ENCODE measurements around the gene FFAR4. TPM values are rescaled to one million over a fixed set of nuclear protein-coding genes. Genes with fewer than 3 reads are reported as not detected.

FFAR4 gene
- total RNA-seq, 1 experiment from 2014 or later: not detected

DNA sequence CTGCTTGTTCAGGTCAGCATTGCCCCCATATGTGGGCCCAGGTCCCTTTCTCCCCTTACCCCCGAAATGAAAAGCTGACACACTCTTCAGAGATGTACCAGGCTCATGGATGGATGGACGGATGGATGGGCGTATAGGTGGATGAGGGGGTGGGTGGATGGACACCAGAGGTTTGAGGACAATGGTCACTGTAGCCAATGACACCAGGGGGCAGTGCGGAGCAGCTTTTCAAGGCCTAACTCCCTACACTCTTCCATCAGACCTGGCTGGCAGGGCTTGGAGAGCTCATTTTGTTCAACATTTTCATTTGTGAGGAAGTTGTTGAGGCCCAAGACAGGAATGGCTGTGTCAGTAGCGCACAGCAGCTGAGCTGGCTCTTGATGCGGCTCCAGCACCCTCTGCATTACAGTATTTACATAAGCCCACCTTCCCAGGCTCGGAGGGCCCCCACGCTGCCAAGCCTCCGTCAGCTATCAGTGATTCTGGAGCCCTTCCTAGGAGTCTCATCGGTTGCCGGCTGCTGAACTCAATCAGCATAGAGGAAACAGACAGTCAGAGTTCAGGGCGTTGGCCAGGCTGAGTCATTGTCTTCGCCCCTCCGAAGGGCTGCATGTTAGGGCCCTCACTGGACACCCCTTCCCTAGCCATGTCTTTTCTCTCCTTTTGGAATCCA lies 11.6 kb upstream of the FFAR4 start:
- BruUV-seq (replicated peaks): no TSS peak
- no peaks in the 10 kb centered on the region for H3K36me3 ChIP-seq (ENCODE audit: insufficient read depth, low read length, poor library complexity, severe bottlenecking)
- POLR2A ChIA-PET (ENCODE audit: low non-redundant PET): interaction anchor here (0.5 kb wide), 1 partner anchor 10 kb away, joined by 3 read pairs; no protein-coding TSS in a partner anchor

DNA sequence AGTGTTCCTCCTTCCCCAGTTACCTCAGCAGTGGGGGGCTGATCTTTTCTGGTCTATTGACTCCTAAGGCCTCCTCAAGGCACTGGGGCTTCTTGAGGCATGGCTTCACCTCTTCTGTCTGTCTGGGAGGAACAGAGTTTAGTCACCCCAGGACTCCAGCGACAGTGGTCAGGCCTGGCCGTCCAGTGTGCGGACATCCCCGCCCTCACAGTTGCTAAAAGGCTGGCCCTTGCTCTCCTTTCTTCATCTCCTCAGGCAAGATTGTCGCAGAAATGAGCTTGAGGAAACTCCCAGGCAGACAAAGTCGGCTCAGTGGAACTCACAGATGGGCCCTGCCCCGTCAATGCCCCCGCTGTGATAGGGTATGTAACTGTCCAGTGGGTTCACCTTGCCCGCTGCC lies 7.0 kb upstream of the FFAR4 start:
- DNase-seq (ENCODE audit: low spot score): no peak
- POLR2A ChIA-PET (ENCODE audit: low non-redundant PET): interaction anchor here (0.6 kb wide), 1 partner anchor 295 kb away, joined by 4 read pairs; no protein-coding TSS in a partner anchor
- Histone ChIP-seq H3K4me1 (ENCODE audit: insufficient read depth, low read length, poor library complexity, severe bottlenecking) (no peaks in the 10 kb centered on the region), H3K27ac (ENCODE audit: low read depth, low read length, poor library complexity, severe bottlenecking) (no peak overlapping the region), H3K4me3 (ENCODE audit: low read depth, low read length, poor library complexity, severe bottlenecking) (no peak overlapping the region), H3K27me3 (replicated peaks; ENCODE audit: insufficient read depth, low read depth, low read length, poor library complexity) (peaks cover 3% of the 10 kb centered on the region), H3K9me3 (ENCODE audit: low read depth, low read length, poor library complexity, severe bottlenecking) (no peaks in the 10 kb centered on the region), H3K36me3 (ENCODE audit: insufficient read depth, low read length, poor library complexity, severe bottlenecking) (no peaks in the 10 kb centered on the region)
- CTCF ChIA-PET: no interaction called here
- intact Hi-C loops (cut with micrococcal nuclease; ENCODE audit: unreplicated experiment): no loop called here
- BruUV-seq (replicated peaks): no TSS peak
- TF ChIP-seq, protein P1, sequence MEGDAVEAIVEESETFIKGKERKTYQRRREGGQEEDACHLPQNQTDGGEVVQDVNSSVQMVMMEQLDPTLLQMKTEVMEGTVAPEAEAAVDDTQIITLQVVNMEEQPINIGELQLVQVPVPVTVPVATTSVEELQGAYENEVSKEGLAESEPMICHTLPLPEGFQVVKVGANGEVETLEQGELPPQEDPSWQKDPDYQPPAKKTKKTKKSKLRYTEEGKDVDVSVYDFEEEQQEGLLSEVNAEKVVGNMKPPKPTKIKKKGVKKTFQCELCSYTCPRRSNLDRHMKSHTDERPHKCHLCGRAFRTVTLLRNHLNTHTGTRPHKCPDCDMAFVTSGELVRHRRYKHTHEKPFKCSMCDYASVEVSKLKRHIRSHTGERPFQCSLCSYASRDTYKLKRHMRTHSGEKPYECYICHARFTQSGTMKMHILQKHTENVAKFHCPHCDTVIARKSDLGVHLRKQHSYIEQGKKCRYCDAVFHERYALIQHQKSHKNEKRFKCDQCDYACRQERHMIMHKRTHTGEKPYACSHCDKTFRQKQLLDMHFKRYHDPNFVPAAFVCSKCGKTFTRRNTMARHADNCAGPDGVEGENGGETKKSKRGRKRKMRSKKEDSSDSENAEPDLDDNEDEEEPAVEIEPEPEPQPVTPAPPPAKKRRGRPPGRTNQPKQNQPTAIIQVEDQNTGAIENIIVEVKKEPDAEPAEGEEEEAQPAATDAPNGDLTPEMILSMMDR (conservative IDR thresholded peaks at IDR 0.05; ENCODE audit: low read depth, low read length): no peak
- no peak for TF ChIP-seq EZH2 (IDR thresholded peaks at IDR 0.05; ENCODE audit: borderline replicate concordance, low read depth, low read length, poor library complexity, severe bottlenecking)

More for the DNA sequence above, 11.6 kb upstream of the FFAR4 start:
- intact Hi-C loops (cut with micrococcal nuclease; ENCODE audit: unreplicated experiment): loop anchor here (2.0 kb wide), 3 partner anchors 126 to 304 kb away; no protein-coding TSS in a partner anchor
- no peaks in the 10 kb centered on the region for H3K4me1 ChIP-seq (ENCODE audit: insufficient read depth, low read length, poor library complexity, severe bottlenecking)
- H3K27me3 ChIP-seq (replicated peaks; ENCODE audit: insufficient read depth, low read depth, low read length, poor library complexity): no peaks in the 10 kb centered on the region
- H3K4me3 ChIP-seq (ENCODE audit: low read depth, low read length, poor library complexity, severe bottlenecking): no peak overlapping the region
- peak; percentile 76 for DNase-seq (ENCODE audit: low spot score)
- H3K27ac ChIP-seq (ENCODE audit: low read depth, low read length, poor library complexity, severe bottlenecking): no peak overlapping the region
- TF ChIP-seq, protein P1 (conservative IDR thresholded peaks at IDR 0.05; ENCODE audit: low read depth, low read length): peak; percentile 79
- TF ChIP-seq EZH2 (IDR thresholded peaks at IDR 0.05; ENCODE audit: borderline replicate concordance, low read depth, low read length, poor library complexity, severe bottlenecking): no peak
- CTCF ChIA-PET: interaction anchor here (0.5 to 1.8 kb wide), 7 partner anchors 14 to 304 kb away, joined by 3 to 21 read pairs (median 5); no protein-coding TSS in a partner anchor
- no peaks in the 10 kb centered on the region for H3K9me3 ChIP-seq (ENCODE audit: low read depth, low read length, poor library complexity, severe bottlenecking)

DNA sequence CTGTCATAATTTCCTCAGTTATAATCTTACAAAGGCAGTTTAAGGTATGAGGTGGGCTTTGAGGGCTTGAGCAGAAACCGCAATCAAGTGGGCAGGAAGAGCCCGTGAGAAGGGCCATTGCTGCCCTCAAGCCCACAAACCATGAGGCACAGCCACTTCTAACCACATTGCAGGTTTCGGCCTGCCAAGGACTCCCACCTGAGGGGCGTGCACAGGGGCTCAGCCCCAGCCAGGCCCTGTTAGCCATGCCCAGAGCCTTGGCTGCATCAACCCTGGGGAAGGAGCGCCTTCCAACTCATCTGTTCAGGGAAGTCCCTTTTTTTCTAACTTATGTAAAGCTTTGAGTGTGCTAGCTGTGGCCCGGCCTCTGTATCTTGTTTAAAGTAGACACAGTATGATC lies 5.9 kb upstream of the FFAR4 start:
- no TSS peak for BruUV-seq (replicated peaks)
- no peak overlapping the region for H3K4me3 ChIP-seq (ENCODE audit: low read depth, low read length, poor library complexity, severe bottlenecking)
- H3K4me1 ChIP-seq (ENCODE audit: insufficient read depth, low read length, poor library complexity, severe bottlenecking): no peaks in the 10 kb centered on the region
- CTCF ChIA-PET: no interaction called here
- TF ChIP-seq, protein P1 (conservative IDR thresholded peaks at IDR 0.05; ENCODE audit: low read depth, low read length): no peak
- TF ChIP-seq EZH2 (IDR thresholded peaks at IDR 0.05; ENCODE audit: borderline replicate concordance, low read depth, low read length, poor library complexity, severe bottlenecking): no peak
- peaks cover 12% of the 10 kb centered on the region for H3K27me3 ChIP-seq (replicated peaks; ENCODE audit: insufficient read depth, low read depth, low read length, poor library complexity)
- H3K9me3 ChIP-seq (ENCODE audit: low read depth, low read length, poor library complexity, severe bottlenecking): no peaks in the 10 kb centered on the region
- intact Hi-C loops (cut with micrococcal nuclease; ENCODE audit: unreplicated experiment): no loop called here
- H3K27ac ChIP-seq (ENCODE audit: low read depth, low read length, poor library complexity, severe bottlenecking): no peak overlapping the region
- POLR2A ChIA-PET (ENCODE audit: low non-redundant PET): no interaction called here
- no peaks in the 10 kb centered on the region for H3K36me3 ChIP-seq (ENCODE audit: insufficient read depth, low read length, poor library complexity, severe bottlenecking)
- DNase-seq (ENCODE audit: low spot score): no peak

Measured in A673 (cell line).